ENCODE results near the gene ENGASE. TPM values are rescaled to one million over a fixed set of nuclear protein-coding genes. Genes with fewer than 3 reads are reported as not detected.

The ENGASE gene
- total and polyA plus RNA-seq, 2 experiments from 2014 or later, result 9.0 to 27.1 TPM

DNA sequence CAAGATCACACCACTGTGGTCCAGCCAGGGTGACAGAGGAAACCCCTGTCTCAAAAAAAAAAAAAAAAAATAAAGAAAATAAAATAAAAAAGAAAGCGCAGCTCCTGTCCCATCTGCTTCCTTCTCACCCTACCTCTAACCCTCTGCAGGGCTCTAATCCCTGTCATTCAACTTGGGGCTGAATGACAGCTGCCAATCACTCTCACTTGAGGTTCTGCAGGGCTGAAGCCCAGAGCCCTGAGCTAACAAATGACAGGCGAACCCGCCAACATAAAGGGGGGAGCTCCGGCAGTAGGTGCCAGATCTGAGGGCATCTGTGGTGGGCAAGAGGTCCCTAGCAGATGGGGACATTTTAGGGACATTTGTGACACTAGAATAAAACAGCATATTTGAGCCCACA is 44.3 kb downstream of the ENGASE start:
- H3K27me3 ChIP-seq (ENCODE audit: insufficient read depth), result no peaks in the 10 kb centered on the region
- no peaks in the 10 kb centered on the region for H3K9me2 ChIP-seq (ENCODE audit: insufficient read depth)
- Mint-ChIP-seq H3K36me3 (ENCODE audit: low read depth) (no peaks in the 10 kb centered on the region), H3K4me1 (peaks cover 3% of the 10 kb centered on the region; the same call in 2 of the 3 replicates), H3K27ac (no peak overlapping the region), H3K4me3 (no peak overlapping the region), H3K9me3 (no peaks in the 10 kb centered on the region), H3K27me3 (ENCODE audit: insufficient read depth, low read depth, poor library complexity) (no peaks in the 10 kb centered on the region)
- H3K79me2 ChIP-seq (replicated peaks; ENCODE audit: insufficient read depth), result no peaks in the 10 kb centered on the region
- H3K36me3 ChIP-seq (ENCODE audit: insufficient read depth), result no peaks in the 10 kb centered on the region
- H3K4me2 ChIP-seq, result no peak overlapping the region
- H4K20me1 ChIP-seq (replicated peaks; ENCODE audit: insufficient read depth), result peaks cover 6% of the 10 kb centered on the region; the same call in 1 of the 2 replicates
- DNase-seq (ENCODE audit: low spot score) (no peak), ATAC-seq (no peak)
- H3K4me1 ChIP-seq (ENCODE audit: insufficient read depth), result no peaks in the 10 kb centered on the region
- no peak overlapping the region for H3K27ac ChIP-seq (ENCODE audit: low read depth)
- no peak overlapping the region for H3K4me3 ChIP-seq
- no peak overlapping the region for H2AFZ ChIP-seq
- no peak for TF ChIP-seq ZNF114 (CRISPR knock-in tag; IDR thresholded peaks at IDR 0.05)
- no peak for TF ChIP-seq CREB1 (CRISPR knock-in tag; IDR thresholded peaks at IDR 0.05; ENCODE audit: low read depth)
- TF ChIP-seq EZH2phosphoT487 (IDR thresholded peaks at IDR 0.05; ENCODE audit: unreplicated experiment), result no peak
- H3F3A ChIP-seq (replicated peaks; ENCODE audit: low read depth), result no peaks in the 10 kb centered on the region

DNA sequence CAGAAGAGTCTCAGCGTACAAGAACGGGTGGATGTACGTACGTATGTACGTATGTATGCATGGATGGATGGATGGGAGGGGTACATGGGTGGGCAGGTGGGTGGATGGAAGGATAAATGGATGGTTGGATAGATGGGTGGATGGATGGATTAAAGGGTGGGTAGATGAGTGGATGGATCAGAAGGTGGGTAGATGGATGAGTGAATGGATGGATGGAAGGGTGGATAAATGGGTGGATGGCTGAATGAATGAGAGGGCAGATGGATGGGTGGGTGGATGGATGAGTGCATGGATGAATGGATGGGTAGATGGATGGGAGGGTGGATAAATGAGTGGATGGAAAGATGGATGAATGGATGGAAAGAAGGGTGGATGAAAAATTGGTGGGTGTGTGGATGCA is 45.6 kb downstream of the ENGASE start:
- H3K9me2 ChIP-seq (ENCODE audit: insufficient read depth), result no peaks in the 10 kb centered on the region
- no peak overlapping the region for H3K4me2 ChIP-seq
- no peaks in the 10 kb centered on the region for H3K36me3 Mint-ChIP-seq (ENCODE audit: low read depth)
- H3K27me3 ChIP-seq (ENCODE audit: insufficient read depth), result no peaks in the 10 kb centered on the region
- H3K27me3 Mint-ChIP-seq (ENCODE audit: insufficient read depth, low read depth, poor library complexity), result peaks cover 4% of the 10 kb centered on the region
- ATAC-seq (no peak), DNase-seq (ENCODE audit: low spot score) (no peak)
- H3K4me1 ChIP-seq (ENCODE audit: insufficient read depth), result no peaks in the 10 kb centered on the region
- no peaks in the 10 kb centered on the region for H3F3A ChIP-seq (replicated peaks; ENCODE audit: low read depth)
- H3K79me2 ChIP-seq (replicated peaks; ENCODE audit: insufficient read depth), result no peaks in the 10 kb centered on the region
- H3K27ac Mint-ChIP-seq, result no peak overlapping the region
- peaks cover 6% of the 10 kb centered on the region; the same call in 1 of the 2 replicates for H4K20me1 ChIP-seq (replicated peaks; ENCODE audit: insufficient read depth)
- 0 out of 3 replicates have a peak, but pooled peaks cover 3% of the 10 kb centered on the region for H3K4me1 Mint-ChIP-seq
- H3K9me3 Mint-ChIP-seq, result no peaks in the 10 kb centered on the region
- no peak overlapping the region for H3K27ac ChIP-seq (ENCODE audit: low read depth)
- H2AFZ ChIP-seq, result no peak overlapping the region
- H3K4me3 Mint-ChIP-seq, result no peak overlapping the region
- no peak overlapping the region for H3K4me3 ChIP-seq
- no peaks in the 10 kb centered on the region for H3K36me3 ChIP-seq (ENCODE audit: insufficient read depth)
- TF ChIP-seq, protein P1, sequence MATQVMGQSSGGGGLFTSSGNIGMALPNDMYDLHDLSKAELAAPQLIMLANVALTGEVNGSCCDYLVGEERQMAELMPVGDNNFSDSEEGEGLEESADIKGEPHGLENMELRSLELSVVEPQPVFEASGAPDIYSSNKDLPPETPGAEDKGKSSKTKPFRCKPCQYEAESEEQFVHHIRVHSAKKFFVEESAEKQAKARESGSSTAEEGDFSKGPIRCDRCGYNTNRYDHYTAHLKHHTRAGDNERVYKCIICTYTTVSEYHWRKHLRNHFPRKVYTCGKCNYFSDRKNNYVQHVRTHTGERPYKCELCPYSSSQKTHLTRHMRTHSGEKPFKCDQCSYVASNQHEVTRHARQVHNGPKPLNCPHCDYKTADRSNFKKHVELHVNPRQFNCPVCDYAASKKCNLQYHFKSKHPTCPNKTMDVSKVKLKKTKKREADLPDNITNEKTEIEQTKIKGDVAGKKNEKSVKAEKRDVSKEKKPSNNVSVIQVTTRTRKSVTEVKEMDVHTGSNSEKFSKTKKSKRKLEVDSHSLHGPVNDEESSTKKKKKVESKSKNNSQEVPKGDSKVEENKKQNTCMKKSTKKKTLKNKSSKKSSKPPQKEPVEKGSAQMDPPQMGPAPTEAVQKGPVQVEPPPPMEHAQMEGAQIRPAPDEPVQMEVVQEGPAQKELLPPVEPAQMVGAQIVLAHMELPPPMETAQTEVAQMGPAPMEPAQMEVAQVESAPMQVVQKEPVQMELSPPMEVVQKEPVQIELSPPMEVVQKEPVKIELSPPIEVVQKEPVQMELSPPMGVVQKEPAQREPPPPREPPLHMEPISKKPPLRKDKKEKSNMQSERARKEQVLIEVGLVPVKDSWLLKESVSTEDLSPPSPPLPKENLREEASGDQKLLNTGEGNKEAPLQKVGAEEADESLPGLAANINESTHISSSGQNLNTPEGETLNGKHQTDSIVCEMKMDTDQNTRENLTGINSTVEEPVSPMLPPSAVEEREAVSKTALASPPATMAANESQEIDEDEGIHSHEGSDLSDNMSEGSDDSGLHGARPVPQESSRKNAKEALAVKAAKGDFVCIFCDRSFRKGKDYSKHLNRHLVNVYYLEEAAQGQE (IDR thresholded peaks at IDR 0.05; ENCODE audit: unreplicated experiment), result no peak
- TF ChIP-seq CREB1 (CRISPR knock-in tag; IDR thresholded peaks at IDR 0.05; ENCODE audit: low read depth) (no peak), JUNB (IDR thresholded peaks at IDR 0.05; ENCODE audit: unreplicated experiment) (no peak), ZNF114 (CRISPR knock-in tag; IDR thresholded peaks at IDR 0.05) (no peak), EZH2phosphoT487 (IDR thresholded peaks at IDR 0.05; ENCODE audit: unreplicated experiment) (no peak), STAT1 (IDR thresholded peaks at IDR 0.05; ENCODE audit: unreplicated experiment) (no peak)
- TF ChIP-seq, protein P2, sequence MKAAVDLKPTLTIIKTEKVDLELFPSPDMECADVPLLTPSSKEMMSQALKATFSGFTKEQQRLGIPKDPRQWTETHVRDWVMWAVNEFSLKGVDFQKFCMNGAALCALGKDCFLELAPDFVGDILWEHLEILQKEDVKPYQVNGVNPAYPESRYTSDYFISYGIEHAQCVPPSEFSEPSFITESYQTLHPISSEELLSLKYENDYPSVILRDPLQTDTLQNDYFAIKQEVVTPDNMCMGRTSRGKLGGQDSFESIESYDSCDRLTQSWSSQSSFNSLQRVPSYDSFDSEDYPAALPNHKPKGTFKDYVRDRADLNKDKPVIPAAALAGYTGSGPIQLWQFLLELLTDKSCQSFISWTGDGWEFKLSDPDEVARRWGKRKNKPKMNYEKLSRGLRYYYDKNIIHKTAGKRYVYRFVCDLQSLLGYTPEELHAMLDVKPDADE (IDR thresholded peaks at IDR 0.05), result no peak
- TF ChIP-seq, protein P3, sequence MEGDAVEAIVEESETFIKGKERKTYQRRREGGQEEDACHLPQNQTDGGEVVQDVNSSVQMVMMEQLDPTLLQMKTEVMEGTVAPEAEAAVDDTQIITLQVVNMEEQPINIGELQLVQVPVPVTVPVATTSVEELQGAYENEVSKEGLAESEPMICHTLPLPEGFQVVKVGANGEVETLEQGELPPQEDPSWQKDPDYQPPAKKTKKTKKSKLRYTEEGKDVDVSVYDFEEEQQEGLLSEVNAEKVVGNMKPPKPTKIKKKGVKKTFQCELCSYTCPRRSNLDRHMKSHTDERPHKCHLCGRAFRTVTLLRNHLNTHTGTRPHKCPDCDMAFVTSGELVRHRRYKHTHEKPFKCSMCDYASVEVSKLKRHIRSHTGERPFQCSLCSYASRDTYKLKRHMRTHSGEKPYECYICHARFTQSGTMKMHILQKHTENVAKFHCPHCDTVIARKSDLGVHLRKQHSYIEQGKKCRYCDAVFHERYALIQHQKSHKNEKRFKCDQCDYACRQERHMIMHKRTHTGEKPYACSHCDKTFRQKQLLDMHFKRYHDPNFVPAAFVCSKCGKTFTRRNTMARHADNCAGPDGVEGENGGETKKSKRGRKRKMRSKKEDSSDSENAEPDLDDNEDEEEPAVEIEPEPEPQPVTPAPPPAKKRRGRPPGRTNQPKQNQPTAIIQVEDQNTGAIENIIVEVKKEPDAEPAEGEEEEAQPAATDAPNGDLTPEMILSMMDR (conservative IDR thresholded peaks at IDR 0.05; ENCODE audit: low read depth in 2 of 2), result no peak
- TF ChIP-seq, protein P4, sequence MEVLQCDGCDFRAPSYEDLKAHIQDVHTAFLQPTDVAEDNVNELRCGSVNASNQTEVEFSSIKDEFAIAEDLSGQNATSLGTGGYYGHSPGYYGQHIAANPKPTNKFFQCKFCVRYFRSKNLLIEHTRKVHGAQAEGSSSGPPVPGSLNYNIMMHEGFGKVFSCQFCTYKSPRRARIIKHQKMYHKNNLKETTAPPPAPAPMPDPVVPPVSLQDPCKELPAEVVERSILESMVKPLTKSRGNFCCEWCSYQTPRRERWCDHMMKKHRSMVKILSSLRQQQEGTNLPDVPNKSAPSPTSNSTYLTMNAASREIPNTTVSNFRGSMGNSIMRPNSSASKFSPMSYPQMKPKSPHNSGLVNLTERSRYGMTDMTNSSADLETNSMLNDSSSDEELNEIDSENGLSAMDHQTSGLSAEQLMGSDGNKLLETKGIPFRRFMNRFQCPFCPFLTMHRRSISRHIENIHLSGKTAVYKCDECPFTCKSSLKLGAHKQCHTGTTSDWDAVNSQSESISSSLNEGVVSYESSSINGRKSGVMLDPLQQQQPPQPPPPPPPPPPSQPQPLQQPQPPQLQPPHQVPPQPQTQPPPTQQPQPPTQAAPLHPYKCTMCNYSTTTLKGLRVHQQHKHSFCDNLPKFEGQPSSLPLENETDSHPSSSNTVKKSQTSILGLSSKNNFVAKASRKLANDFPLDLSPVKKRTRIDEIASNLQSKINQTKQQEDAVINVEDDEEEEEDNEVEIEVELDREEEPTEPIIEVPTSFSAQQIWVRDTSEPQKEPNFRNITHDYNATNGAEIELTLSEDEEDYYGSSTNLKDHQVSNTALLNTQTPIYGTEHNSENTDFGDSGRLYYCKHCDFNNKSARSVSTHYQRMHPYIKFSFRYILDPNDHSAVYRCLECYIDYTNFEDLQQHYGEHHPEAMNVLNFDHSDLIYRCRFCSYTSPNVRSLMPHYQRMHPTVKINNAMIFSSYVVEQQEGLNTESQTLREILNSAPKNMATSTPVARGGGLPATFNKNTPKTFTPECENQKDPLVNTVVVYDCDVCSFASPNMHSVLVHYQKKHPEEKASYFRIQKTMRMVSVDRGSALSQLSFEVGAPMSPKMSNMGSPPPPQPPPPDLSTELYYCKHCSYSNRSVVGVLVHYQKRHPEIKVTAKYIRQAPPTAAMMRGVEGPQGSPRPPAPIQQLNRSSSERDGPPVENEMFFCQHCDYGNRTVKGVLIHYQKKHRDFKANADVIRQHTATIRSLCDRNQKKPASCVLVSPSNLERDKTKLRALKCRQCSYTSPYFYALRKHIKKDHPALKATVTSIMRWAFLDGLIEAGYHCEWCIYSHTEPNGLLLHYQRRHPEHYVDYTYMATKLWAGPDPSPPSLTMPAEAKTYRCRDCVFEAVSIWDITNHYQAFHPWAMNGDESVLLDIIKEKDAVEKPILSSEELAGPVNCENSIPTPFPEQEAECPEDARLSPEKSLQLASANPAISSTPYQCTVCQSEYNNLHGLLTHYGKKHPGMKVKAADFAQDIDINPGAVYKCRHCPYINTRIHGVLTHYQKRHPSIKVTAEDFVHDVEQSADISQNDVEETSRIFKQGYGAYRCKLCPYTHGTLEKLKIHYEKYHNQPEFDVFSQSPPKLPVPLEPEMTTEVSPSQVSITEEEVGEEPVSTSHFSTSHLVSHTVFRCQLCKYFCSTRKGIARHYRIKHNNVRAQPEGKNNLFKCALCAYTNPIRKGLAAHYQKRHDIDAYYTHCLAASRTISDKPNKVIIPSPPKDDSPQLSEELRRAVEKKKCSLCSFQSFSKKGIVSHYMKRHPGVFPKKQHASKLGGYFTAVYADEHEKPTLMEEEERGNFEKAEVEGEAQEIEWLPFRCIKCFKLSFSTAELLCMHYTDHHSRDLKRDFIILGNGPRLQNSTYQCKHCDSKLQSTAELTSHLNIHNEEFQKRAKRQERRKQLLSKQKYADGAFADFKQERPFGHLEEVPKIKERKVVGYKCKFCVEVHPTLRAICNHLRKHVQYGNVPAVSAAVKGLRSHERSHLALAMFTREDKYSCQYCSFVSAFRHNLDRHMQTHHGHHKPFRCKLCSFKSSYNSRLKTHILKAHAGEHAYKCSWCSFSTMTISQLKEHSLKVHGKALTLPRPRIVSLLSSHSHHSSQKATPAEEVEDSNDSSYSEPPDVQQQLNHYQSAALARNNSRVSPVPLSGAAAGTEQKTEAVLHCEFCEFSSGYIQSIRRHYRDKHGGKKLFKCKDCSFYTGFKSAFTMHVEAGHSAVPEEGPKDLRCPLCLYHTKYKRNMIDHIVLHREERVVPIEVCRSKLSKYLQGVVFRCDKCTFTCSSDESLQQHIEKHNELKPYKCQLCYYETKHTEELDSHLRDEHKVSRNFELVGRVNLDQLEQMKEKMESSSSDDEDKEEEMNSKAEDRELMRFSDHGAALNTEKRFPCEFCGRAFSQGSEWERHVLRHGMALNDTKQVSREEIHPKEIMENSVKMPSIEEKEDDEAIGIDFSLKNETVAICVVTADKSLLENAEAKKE (CRISPR knock-in tag; IDR thresholded peaks at IDR 0.05), result no peak

Data from GM23338 (cell line).